DMS 273 (cell line): ENCODE data around the gene ANKRD9.
A peak's percentile ranks its signal among the peaks of the same experiment; 100 is the strongest.

ENCODE experiments used
- DNase-seq: peaks from one replicate; lab custom pipeline; 2025; ENCODE audit not compliant: unreplicated experiment; lab: John Stamatoyannopoulos, UW

Gene ANKRD9

GRCh38 chr14:102479107-102479506, 30.5 kb downstream of the ANKRD9 start:
- DNase-seq, result no peak

GRCh38 chr14:102474934-102475333, 34.6 kb downstream of the ANKRD9 start:
- peak; percentile 63 for DNase-seq

- no peak for DNase-seq
Measured at GRCh38 chr14:102473559-102473958, 36.0 kb downstream of the ANKRD9 start.

GRCh38 chr14:102472791-102473150, 36.8 kb downstream of the ANKRD9 start:
- DNase-seq, result no peak

DNA sequence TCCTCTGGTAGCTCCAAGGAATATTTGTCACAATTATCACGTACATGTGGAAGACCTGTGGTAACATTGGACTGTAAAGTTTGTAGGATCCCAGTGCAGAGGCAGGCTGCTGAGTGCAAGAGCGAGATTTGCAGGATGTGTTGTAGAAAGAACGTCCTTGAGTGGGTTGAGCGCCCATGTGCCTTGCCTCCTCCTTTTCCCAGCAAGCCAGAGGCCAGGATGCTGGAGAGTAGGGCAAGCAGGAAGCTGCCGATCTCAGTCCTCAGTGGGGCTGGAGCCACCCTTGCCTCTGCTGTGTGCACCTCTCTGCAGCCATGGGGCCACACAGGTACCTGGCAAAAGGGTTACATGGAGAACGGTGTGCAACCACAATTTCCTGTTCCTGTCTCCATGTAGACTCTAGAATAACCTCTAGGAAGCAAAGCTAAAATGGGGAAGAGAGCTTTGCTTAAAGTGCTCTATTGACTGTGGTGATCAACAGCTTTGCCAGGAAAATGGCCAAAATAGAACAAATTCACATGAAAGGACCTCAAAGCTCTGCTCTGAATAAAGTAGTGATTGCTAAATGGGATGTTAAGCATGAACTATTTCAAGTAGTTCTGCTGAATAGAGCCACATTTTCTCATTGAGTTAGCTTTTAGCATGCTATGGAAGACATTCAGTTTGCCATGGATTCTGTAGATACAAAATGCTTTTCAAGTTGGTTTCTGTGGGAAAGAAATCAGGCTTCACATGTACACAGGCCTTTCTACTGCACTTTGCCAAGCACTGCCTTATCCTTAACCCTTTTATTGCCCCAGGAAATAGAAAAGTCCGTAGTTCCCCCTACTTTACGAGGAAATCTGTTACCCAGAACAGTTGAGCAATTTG, 37.4 kb downstream of the ANKRD9 start:
- no peak for DNase-seq

GRCh38 chr14:102469261-102469660, 40.3 kb downstream of the ANKRD9 start:
- no peak for DNase-seq

GRCh38 chr14:102464846-102465341, 44.7 kb downstream of the ANKRD9 start:
- no peak for DNase-seq

DNA sequence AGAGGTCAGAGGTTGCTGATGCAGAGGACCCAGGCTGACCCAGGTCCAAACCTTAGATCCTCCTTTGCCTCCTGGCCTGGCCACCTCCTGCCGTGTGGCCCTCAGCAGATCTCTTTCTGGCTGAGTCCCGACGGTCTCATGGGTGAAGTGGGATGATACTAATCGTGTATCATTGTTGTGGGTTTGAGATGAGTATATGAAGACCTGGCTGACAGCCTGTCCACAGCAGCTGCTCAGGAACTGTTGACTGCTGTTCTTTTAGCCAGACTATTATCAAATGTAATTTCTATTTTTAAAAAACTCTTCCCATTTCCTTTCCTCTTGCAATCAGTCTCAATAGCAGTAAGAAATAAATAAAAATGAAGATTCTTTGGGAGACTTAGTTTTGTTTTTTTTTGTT, 45.6 kb downstream of the ANKRD9 start:
- DNase-seq, result no peak

DNA sequence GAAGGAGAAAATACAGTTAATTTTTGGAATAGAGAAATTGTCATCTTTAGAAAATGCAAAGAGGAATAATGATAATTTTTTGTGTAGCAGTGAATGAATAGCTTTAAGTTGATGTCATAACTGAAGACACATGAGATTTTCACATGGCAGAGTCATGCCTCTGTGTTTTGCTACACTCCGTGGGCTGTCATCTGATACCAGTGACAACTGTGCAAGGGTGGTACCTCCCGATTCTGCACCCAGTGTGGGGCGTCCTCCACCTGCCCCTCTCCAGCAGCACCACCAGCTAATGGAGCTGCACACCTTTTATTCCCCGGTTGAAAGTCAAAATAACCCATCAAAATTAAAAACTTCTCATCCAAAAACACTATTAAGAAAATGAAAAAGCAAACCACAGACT, 47.2 kb downstream of the ANKRD9 start:
- DNase-seq, result no peak

DNA sequence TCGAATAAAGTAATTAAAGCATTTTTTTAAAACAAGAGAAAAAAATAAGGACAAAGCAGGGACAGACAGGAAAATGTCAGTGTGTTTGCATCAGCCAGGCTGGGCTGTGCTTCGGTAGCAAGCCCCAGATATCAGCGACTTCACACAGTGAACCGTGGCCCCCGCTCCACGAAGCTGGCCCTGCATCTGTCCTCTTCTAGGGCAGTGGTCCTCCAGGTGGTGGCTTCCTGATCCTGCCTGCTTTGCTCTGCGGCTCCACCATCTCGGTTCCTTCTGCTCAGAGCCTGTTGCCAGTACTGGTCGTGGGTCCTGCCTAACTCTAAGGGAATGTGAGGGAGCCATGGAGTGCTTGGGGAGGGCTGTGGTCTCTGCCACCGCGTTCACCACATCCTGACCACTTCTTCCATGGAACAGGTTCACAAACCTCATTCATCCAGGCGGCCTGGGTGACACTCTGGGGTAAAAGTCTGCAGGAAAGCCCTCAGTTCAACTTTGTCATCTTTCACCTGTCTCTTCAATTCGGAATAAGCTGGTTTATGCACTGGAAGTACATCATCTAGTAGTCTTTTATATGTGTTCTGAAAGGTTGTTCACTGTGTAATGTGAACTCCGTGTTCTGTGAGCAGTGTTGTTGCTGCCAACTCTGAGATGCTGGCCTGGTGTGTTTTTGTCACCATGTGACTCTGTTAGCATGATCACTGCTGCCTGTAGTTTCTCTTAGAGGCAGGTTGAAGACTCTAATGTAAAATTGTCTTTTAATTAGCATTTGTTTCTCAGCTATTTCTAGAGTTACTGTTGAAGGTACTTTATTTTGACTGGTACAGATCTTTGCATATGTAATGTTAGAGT, 47.9 kb downstream of the ANKRD9 start:
- DNase-seq, result no peak

DNA sequence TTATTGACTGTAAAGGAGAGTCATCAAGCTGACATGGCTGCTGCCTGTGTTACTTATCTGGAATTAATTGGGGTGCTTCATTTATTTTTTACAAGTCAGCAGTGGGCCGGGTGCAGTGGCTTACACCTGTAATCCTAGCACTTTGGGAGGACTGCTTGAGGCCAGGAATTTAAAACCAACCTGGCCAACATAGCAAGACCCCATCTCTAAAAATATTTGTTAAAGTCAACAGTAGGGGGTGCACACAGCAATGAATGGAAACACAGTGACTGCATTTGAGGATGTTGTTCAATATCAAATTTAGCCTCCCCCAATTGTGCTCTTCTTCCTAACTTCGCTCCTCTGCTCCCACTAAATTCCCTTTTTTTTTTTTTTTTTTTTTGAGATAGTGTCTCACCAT, 52.1 kb downstream of the ANKRD9 start:
- DNase-seq, result no peak

DNA sequence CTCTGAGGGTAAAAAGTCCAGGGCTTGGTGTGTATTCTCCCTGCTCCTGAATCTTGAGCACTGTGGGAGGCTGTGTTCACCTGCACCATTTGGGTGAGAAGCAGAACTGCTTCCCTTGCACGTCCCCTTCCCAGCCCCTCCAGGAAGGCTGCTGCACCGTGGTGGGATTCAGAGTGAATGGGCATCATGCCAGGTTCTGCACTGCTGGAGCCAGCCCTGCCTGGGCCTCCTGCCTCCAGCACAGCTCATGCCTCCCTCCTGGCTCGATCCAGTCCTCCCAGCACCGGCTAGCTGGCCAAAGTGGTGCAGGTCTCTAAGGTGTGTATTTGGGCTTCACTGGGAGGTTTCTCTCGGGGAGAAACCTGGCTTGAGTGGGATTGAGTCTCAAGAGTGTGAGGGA, 54.9 kb downstream of the ANKRD9 start:
- DNase-seq, result no peak

DNA sequence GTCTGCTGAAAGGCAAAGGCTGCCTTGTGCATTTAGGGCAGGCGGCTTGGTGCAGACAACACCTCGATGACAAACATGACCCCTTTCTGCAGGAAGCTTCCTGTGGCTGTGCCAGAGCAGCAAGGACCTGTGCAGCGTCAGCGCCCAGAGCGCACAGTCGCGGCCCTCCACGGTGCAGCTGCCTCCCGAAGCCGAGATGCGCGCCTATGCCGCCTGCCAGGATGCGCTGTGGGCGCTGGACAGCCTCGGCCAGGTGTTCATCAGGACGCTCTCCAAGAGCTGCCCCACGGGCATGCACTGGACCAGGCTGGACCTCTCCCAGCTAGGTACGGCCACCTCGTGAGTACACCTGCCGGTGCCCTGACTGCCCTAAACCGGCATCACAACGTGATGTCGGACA, 57.3 kb downstream of the ANKRD9 start:
- DNase-seq, result no peak
